K562 (cell line): ENCODE data around the gene SDS. TPM values are rescaled to one million over a fixed set of nuclear protein-coding genes. Genes with fewer than 3 reads are reported as not detected.

Experiments used
- ATAC-seq: fragments of 200-7000 bp; cut with Tn5 transposase; 3 replicates; pipeline ENCODE4 v1.9.1; 2020; ENCODE audit warnings: moderate library complexity
- BruUV-seq: library from RNA; stranded (reverse); fragments of 400-500 nt; replicated peaks from 2 replicates; lab custom pipeline; 2021; lab: Mats Ljungman, UMichigan
- CTCF ChIA-PET: fragments of 300-600 bp; formaldehyde crosslinking; extraction: SDS; loops from one replicate; lab custom pipeline; 2021; ENCODE audit warnings: low intra/inter-chr PET ratio; lab: Yijun Ruan, JAX
- POLR2A ChIA-PET: fragments of 300-600, 350-650 bp; sonication (Branson Sonifier 250); formaldehyde crosslinking; extraction: SDS; loops from one replicate; lab custom pipeline; 2021; ENCODE audit warnings: antibody characterized with exemption, inconsistent platforms; lab: Yijun Ruan, JAX
- DNase-seq, 4 experiments: peaks; one replicate each; pipeline versions ENCODE4 v3.0.0 to v3.0.0-alpha.2; 2011 to 2018; ENCODE audit warnings: low spot score in 3 of 4, mixed read lengths in 3 of 4; ENCODE audit errors: extremely low read depth in 1 of 4
- FAIRE-seq: peaks from 2 replicates; lab custom pipeline; 2011; peaks lifted over from hg19 to GRCh38; lab: Jason Lieb, UNC
- H2AFZ ChIP-seq: 2 replicates; pipeline ENCODE4 v1.6.0; 2011; ENCODE audit warnings: low read depth, low read length, control low read depth, inconsistent platforms
- H3K27ac ChIP-seq: fragments of 200-600 bp; 3 replicates; pipeline ENCODE4 v1.8.0; 2011; ENCODE audit warnings: low read depth, mild to moderate bottlenecking, control low read depth, inconsistent platforms, low read length, moderate library complexity, mixed read lengths; ENCODE audit errors: extremely low read depth
- H3K27me3 ChIP-seq, 2 experiments: fragments of 300-600 bp in 1 of 2; 2 replicates in 1 of 2; 3 replicates in 1 of 2; pipeline versions ENCODE4 v1.6.0 to v1.8.0; 2011; ENCODE audit warnings: inconsistent platforms in 2 of 2, low read length in 2 of 2, mild to moderate bottlenecking in 1 of 2, mixed read lengths in 1 of 2, moderate library complexity in 1 of 2; ENCODE audit not compliant: control insufficient read depth in 2 of 2, insufficient read depth in 2 of 2
- H3K36me3 ChIP-seq: fragments of 300-600 bp; 3 replicates; pipeline ENCODE4 v1.8.0; 2011; ENCODE audit warnings: mild to moderate bottlenecking, low read length, inconsistent platforms; ENCODE audit not compliant: control insufficient read depth, insufficient read depth
- H3K4me1 ChIP-seq, 2 experiments: fragments of 200-600 bp in 1 of 2; replicated peaks in 1 of 2; 2 replicates in 1 of 2; 3 replicates in 1 of 2; pipeline versions ENCODE4 v1.5.1 to v1.8.0; 2011; ENCODE audit warnings: inconsistent platforms in 2 of 2, low read length in 2 of 2, mild to moderate bottlenecking in 1 of 2, mixed read lengths in 1 of 2, moderate library complexity in 1 of 2; ENCODE audit not compliant: control insufficient read depth in 2 of 2, insufficient read depth in 2 of 2
- H3K4me2 ChIP-seq: 2 replicates; pipeline ENCODE4 v1.6.1; 2011; ENCODE audit warnings: low read length, control low read depth, inconsistent platforms, mixed read lengths; ENCODE audit not compliant: insufficient read depth
- H3K4me3 ChIP-seq: fragments of 200-600 bp; sonication (generic), shearing (Covaris generic); 2 replicates; pipeline ENCODE4 v1.5.1; 2016; ENCODE audit warnings: control low read depth, inconsistent platforms
- H3K79me2 ChIP-seq: fragments of 200-600 bp; 3 replicates; pipeline ENCODE4 v1.8.0; 2011; ENCODE audit warnings: low read length, inconsistent platforms; ENCODE audit not compliant: control insufficient read depth, insufficient read depth
- H3K9ac ChIP-seq, 2 experiments: 2 replicates each; pipeline versions ENCODE4 v1.6.0 to v1.6.1; 2011; ENCODE audit warnings: low read depth in 2 of 2, low read length in 2 of 2, control low read depth in 1 of 2, inconsistent platforms in 1 of 2, mild to moderate bottlenecking in 1 of 2, mixed read lengths in 1 of 2; ENCODE audit not compliant: insufficient read depth in 1 of 2
- H3K9me1 ChIP-seq: one replicate; pipeline ENCODE4 v1.6.0; 2011; ENCODE audit warnings: inconsistent platforms, mild to moderate bottlenecking, low read length, moderate library complexity; ENCODE audit not compliant: control insufficient read depth, insufficient read depth
- H3K9me3 ChIP-seq: replicated peaks from 2 replicates; pipeline ENCODE4 v1.5.1; 2011; ENCODE audit warnings: low read depth, low read length, inconsistent platforms; ENCODE audit not compliant: control insufficient read depth, insufficient read depth
- H4K20me1 ChIP-seq: replicated peaks from 2 replicates; pipeline ENCODE4 v1.6.1; 2011; ENCODE audit warnings: low read length, inconsistent platforms, mixed read lengths; ENCODE audit not compliant: control insufficient read depth, insufficient read depth
- KDM1A ChIP-seq, 2 experiments: fragments of 450-650 bp; IDR thresholded peaks; 2 replicates each; pipeline ENCODE4 v1.6.1; 2016; ENCODE audit warnings: mild to moderate bottlenecking in 2 of 2
- MYBL2 ChIP-seq, 2 experiments: fragments of 450-650 bp in 1 of 2; sonication (generic) in 1 of 2; formaldehyde crosslinking in 1 of 2; IDR thresholded peaks; 2 replicates each; pipeline versions ENCODE4 v1.6.1 to v1.8.1; 2017 to 2022; ENCODE audit warnings: borderline replicate concordance in 1 of 2, inconsistent platforms in 1 of 2, low read depth in 1 of 2, mild to moderate bottlenecking in 1 of 2, missing genetic modification reagents in 1 of 2, moderate library complexity in 1 of 2
- NCOA2 ChIP-seq, 2 experiments: fragments of 450-650 bp; IDR thresholded peaks; 2 replicates each; pipeline ENCODE4 v1.6.1; 2018; ENCODE audit warnings: mild to moderate bottlenecking in 2 of 2, moderate library complexity in 1 of 2; ENCODE audit not compliant: partially characterized antibody in 2 of 2
- NFIX ChIP-seq: fragments of 250-450 bp; sonication (Bioruptor Pico); IDR thresholded peaks from 2 replicates; pipeline ENCODE4 v1.4.0; 2020; ENCODE audit warnings: low read depth, mild to moderate bottlenecking, moderate library complexity
- PBX2 ChIP-seq, 2 experiments: IDR thresholded peaks in 1 of 2; conservative IDR thresholded peaks in 1 of 2; 2 replicates each; pipeline ENCODE4 v1.6.1; 2016; ENCODE audit warnings: low read depth in 2 of 2, mild to moderate bottlenecking in 1 of 2, missing compliant biosample characterization in 1 of 2, missing genetic modification characterization in 1 of 2, moderate library complexity in 1 of 2
- RCOR1 ChIP-seq, 2 experiments: IDR thresholded peaks; 2 replicates each; pipeline ENCODE4 v1.6.1; 2012; ENCODE audit warnings: low read depth in 2 of 2, low read length in 2 of 2, borderline replicate concordance in 1 of 2, improper control_type of control experiment in 1 of 2
- SIN3A ChIP-seq, 2 experiments: fragments of 150-350 bp in 1 of 2; IDR thresholded peaks; 2 replicates each; pipeline ENCODE4 v1.6.1; 2011 to 2016; ENCODE audit warnings: borderline replicate concordance in 2 of 2, low read depth in 2 of 2, low read length in 2 of 2, mild to moderate bottlenecking in 2 of 2, moderate library complexity in 2 of 2; ENCODE audit not compliant: control insufficient read depth in 1 of 2
- SNIP1 ChIP-seq: fragments of 450-650 bp; IDR thresholded peaks from 2 replicates; pipeline ENCODE4 v1.7.1; 2017; ENCODE audit warnings: low read depth, mild to moderate bottlenecking
- TBP ChIP-seq: optimal IDR thresholded peaks from 2 replicates; pipeline ENCODE3; 2011; ENCODE audit warnings: low read depth, low read length, improper control_type of control experiment
- ZNF778 ChIP-seq: fragments of 450-650 bp; formaldehyde crosslinking; IDR thresholded peaks from 2 replicates; pipeline ENCODE4 v1.4.0; 2020; ENCODE audit warnings: mild to moderate bottlenecking, moderate library complexity
- WGBS: fragments of 100-300 bp; shearing (Covaris generic); methylation state at CpG from one replicate; pipeline ENCODE4 v1.1.6; 2016; ENCODE audit warnings: low coverage, mixed read lengths; ENCODE audit not compliant: insufficient coverage; ENCODE audit errors: missing lambda C conversion rate; 5-methylcytosine and 5-hydroxymethylcytosine counted together
- in situ Hi-C: fragments of 300-500 bp; cut with MboI; formaldehyde crosslinking; loops from 4 replicates; pipeline ENCODE4 v1.15.0; 2018; ENCODE audit warnings: inconsistent platforms, mixed read lengths
- intact Hi-C: fragments of 100-400 bp; cut with micrococcal nuclease; formaldehyde crosslinking; loops from 2 replicates; pipeline ENCODE4 v1.14.2; 2022
- polyA plus RNA-seq, 8 experiments: library from polyadenylated mRNA; depleted of rRNA in 4 of 8; stranded (reverse) in 5 of 8; unstranded in 3 of 8; fragments of >200 nt; fragmentation: Nextera tagmentation in 2 of 8; fragmentation: Illumina TruSeq in 1 of 8; extraction: Ambion mirVana in 2 of 8; extraction: Trizol in 1 of 8; gene quantifications; 2 replicates each; pipeline versions ENCODE4 v1.2.1 to v1.2.3, GENCODE V29; 2011 to 2014; ENCODE audit warnings: inconsistent platforms in 1 of 8, missing spikeins in 1 of 8
- total RNA-seq, 7 experiments: library from RNA; depleted of rRNA in 6 of 7; stranded (reverse); fragments of >200 nt in 6 of 7; fragmentation: Illumina TruSeq in 2 of 7; extraction: Trizol in 2 of 7; gene quantifications; 2 replicates each; pipeline versions ENCODE4 v1.2.1 to v1.2.3, GENCODE V29; 2011 to 2021; ENCODE audit warnings: low replicate concordance in 1 of 7

Gene SDS
- total and polyA plus RNA-seq, 9 of the 15 experiments (the other 6 are each of a cell fraction or from before 2014, with no cell fraction given) = 0.07 to 1.1 (median 0.12) TPM; not detected in 1

- no peak for TF ChIP-seq PBX2 (CRISPR knock-in tag; IDR thresholded peaks at IDR 0.05; ENCODE audit: low read depth)
- TF ChIP-seq PBX2 (tag; conservative IDR thresholded peaks at IDR 0.05; ENCODE audit: low read depth) = no peak
- TF ChIP-seq ZNF778 (CRISPR knock-in tag) = no peak
- TF ChIP-seq KDM1A (IDR thresholded peaks at IDR 0.05) = peak in 1 of 2 experiments; percentile 62; a peak in 2 of 4 replicates
- 0 out of 4 replicates have a peak, but pooled peaks of 1 of the 2 experiments have one; percentile 40 for TF ChIP-seq RCOR1 (IDR thresholded peaks at IDR 0.05; ENCODE audit: borderline replicate concordance in 1 of 2, low read depth in 2 of 2, low read length in 2 of 2)
- no peak for TF ChIP-seq NFIX (CRISPR knock-in tag)
- TF ChIP-seq SNIP1 = no peak
- TF ChIP-seq MYBL2 (IDR thresholded peaks at IDR 0.05; ENCODE audit: low read depth) = no peak
- no peak for TF ChIP-seq MYBL2 (CRISPR knock-in tag; IDR thresholded peaks at IDR 0.05; ENCODE audit: borderline replicate concordance)
Observed at GRCh38 chr12:113452458-113452857, 48.8 kb upstream of the SDS start (continued).

GRCh38 chr12:113449839-113450238 is 46.2 kb upstream of the SDS start:
- Histone ChIP-seq H3K9me1 (no peaks in the 10 kb centered on the region), H3K9me3 (no peaks in the 10 kb centered on the region; the same call in 1 of the 2 replicates), H3K27ac (no peak overlapping the region), H4K20me1 (no peaks in the 10 kb centered on the region), H2AFZ (no peak overlapping the region), H3K4me3 (no peak overlapping the region), H3K27me3 (peaks cover 0 to 2% of the 10 kb centered on the region in 2 experiments; a peak in 1 of 5 replicates), H3K36me3 (no peaks in the 10 kb centered on the region), H3K9ac (no peak overlapping the region), H3K4me2 (no peak overlapping the region), H3K4me1 (no peaks in the 10 kb centered on the region), H3K79me2 (no peaks in the 10 kb centered on the region)
- WGBS = 90% methylated on average over 1 of the region's 1 CpG
- in situ Hi-C loops = no loop called here
- ChIA-PET CTCF (no interaction called here), POLR2A (no interaction called here)
- DNase-seq = no peak
- FAIRE-seq = no peak
- BruUV-seq = no TSS peak
- no peak for ATAC-seq
- TF ChIP-seq SIN3A (IDR thresholded peaks at IDR 0.05; ENCODE audit: borderline replicate concordance in 2 of 2, control insufficient read depth in 1 of 2, low read depth in 2 of 2, low read length in 2 of 2) = no peak
- peak in 1 of 2 experiments; percentile 78 for TF ChIP-seq NCOA2 (IDR thresholded peaks at IDR 0.05; ENCODE audit: partially characterized antibody in 2 of 2)
- TF ChIP-seq TBP = no peak
- intact Hi-C loops = no loop called here
